CD4-positive, alpha-beta T cell (primary cell): ENCODE results near the gene SYT3. TPM values are rescaled to one million over a fixed set of nuclear protein-coding genes. Genes with fewer than 3 reads are reported as not detected.

Experiments used
- ATAC-seq: fragments of 200-7000 bp; cut with Tn5 transposase; one replicate; pipeline ENCODE4 v1.10.0; 2022; ENCODE audit warnings: mild to moderate bottlenecking; ENCODE audit not compliant: poor library complexity
- CTCF ChIA-PET: fragments of 350-600 bp; sonication (Branson Sonifier 250); formaldehyde crosslinking; loops from one replicate; lab custom pipeline; 2021; ENCODE audit warnings: antibody characterized with exemption, inconsistent platforms; lab: Charles Lee
- POLR2A ChIA-PET: fragments of 350-600 bp; sonication (Branson Sonifier 250); formaldehyde crosslinking; loops from one replicate; lab custom pipeline; 2021; ENCODE audit warnings: antibody characterized with exemption, inconsistent platforms; lab: Charles Lee
- DNase-seq, 14 experiments: peaks; one replicate each; pipeline ENCODE4 v3.0.0-alpha.2; 2013 to 2020; ENCODE audit warnings: mixed read lengths in 2 of 14
- H3K27ac ChIP-seq, 2 donors: one replicate each; pipeline versions ENCODE4 v1.5.1 to v1.7.0; 2013; ENCODE audit warnings: low read length in 2 of 2, low read depth in 1 of 2, mild to moderate bottlenecking in 1 of 2
- H3K27me3 ChIP-seq, 2 experiments: 1 replicate in 1 of 2; 2 replicates in 1 of 2; pipeline versions ENCODE4 v1.6.1 to v1.7.0; 2013; ENCODE audit warnings: low read length in 2 of 2, control low read depth in 1 of 2, mild to moderate bottlenecking in 1 of 2, moderate library complexity in 1 of 2; ENCODE audit not compliant: insufficient read depth in 2 of 2, control insufficient read depth in 1 of 2
- H3K36me3 ChIP-seq: one replicate; pipeline ENCODE4 v1.6.1; 2013; ENCODE audit warnings: low read length, control low read depth; ENCODE audit not compliant: insufficient read depth
- H3K4me1 ChIP-seq: one replicate; pipeline ENCODE4 v1.6.1; 2013; ENCODE audit warnings: low read length, control low read depth; ENCODE audit not compliant: insufficient read depth
- H3K4me3 ChIP-seq: one replicate; pipeline ENCODE4 v1.5.1; 2013; ENCODE audit warnings: mild to moderate bottlenecking, low read length, moderate library complexity
- H3K9me3 ChIP-seq, 2 experiments: 1 replicate in 1 of 2; 2 replicates in 1 of 2; pipeline versions ENCODE4 v1.6.1 to v1.7.0; 2013; ENCODE audit warnings: low read length in 2 of 2, mild to moderate bottlenecking in 2 of 2, control low read depth in 1 of 2, moderate library complexity in 1 of 2; ENCODE audit not compliant: control insufficient read depth in 1 of 2, insufficient read depth in 1 of 2
- H3K27ac Mint-ChIP-seq: one replicate; pipeline ENCODE4 v1.8.0; 2020; ENCODE audit warnings: mixed read lengths
- H3K27me3 Mint-ChIP-seq: one replicate; pipeline ENCODE4 v1.8.0; 2021; ENCODE audit warnings: mixed read lengths
- H3K36me3 Mint-ChIP-seq: one replicate; pipeline ENCODE4 v1.8.0; 2021; ENCODE audit warnings: low read depth, mixed read lengths
- H3K4me1 Mint-ChIP-seq: one replicate; pipeline ENCODE4 v1.8.0; 2021; ENCODE audit warnings: low read depth, mixed read lengths
- H3K4me3 Mint-ChIP-seq: one replicate; pipeline ENCODE4 v1.8.0; 2020; ENCODE audit warnings: mild to moderate bottlenecking, mixed read lengths
- H3K9me3 Mint-ChIP-seq: one replicate; pipeline ENCODE4 v1.8.0; 2020; ENCODE audit warnings: mixed read lengths
- intact Hi-C, 2 experiments: fragments of 100-400 bp; cut with DNase I in 1 of 2; cut with micrococcal nuclease in 1 of 2; formaldehyde crosslinking; loops; one replicate each; pipeline versions ENCODE4 v1.15.1 to v1.9.0; 2023 to 2025; cut with DNase I, micrococcal nuclease
- total RNA-seq, 174 experiments: library from RNA in 2 of 174; stranded (reverse) in 2 of 174; gene quantifications; one replicate each; pipeline ENCODE4 v1.2.3 and lab custom pipeline; 2021 to 2026
- TF ChIP-seq, protein P1 (sequence below): fragments of 200-600 bp; IDR thresholded peaks from one replicate; pipeline ENCODE4 v1.8.0; 2022; ENCODE audit warnings: antibody characterized with exemption, mild to moderate bottlenecking

The SYT3 gene
- total RNA-seq, 2 experiments from 2014 or later: not detected

DNA sequence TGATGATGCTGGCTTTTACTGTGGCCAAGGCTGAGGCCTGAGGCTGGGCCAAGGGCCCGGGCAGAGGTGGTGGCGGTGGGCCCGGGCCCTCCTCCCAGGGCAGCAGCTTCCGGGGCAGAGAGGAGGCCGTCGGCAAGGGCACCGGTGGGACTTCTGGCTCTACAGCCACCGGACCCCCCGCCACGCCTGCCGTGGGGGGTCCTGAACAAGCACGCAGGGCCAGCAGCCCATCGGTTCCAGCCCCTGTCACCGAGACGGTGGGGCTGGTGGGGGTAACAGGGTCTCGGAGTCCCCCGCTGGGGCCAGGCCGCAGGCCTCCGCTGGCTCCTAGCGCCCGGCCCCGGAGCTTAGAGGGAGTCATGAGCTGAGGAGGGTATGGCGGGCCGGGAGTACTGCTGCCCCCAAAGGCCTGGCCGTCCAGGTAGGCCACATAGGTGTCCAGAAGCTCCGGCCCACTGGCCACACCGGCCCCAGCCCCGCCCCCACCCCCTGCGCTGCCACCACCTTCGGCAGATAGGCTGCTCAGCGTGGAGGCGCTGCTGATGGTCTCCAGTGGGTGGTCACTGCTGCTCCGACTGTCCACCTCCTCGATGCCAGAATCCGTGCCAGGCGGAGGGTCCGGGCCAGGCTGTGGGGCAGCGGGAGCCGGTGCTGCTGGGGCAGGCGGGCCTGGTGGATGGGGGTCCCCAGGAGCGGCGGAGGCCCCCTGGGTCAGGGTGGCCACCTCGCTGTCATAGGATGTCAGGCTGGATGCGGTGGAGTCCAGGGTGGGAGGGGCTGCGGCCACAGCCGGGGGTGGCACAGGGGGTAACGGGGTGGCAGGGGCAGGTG lies 26.9 kb upstream of the SYT3 start:
- Histone ChIP-seq H3K9me3 (peaks cover 0 to 35% of the 10 kb centered on the region in 2 experiments), H3K36me3 (no peaks in the 10 kb centered on the region), H3K4me1 (peaks cover 4% of the 10 kb centered on the region), H3K4me3 (no peak overlapping the region), H3K27me3 (peaks cover 37 to 73% of the 10 kb centered on the region in 2 experiments), H3K27ac (no peak overlapping the region)
- H3K4me1 Mint-ChIP-seq: peaks cover 3% of the 10 kb centered on the region
- H3K27me3 Mint-ChIP-seq: peaks cover 58% of the 10 kb centered on the region
- intact Hi-C loops: no loop called here
- ATAC-seq (no peak), DNase-seq (no peak)
- CTCF ChIA-PET: no interaction called here
- H3K9me3 Mint-ChIP-seq: no peaks in the 10 kb centered on the region
- no peak overlapping the region for H3K27ac Mint-ChIP-seq
- H3K36me3 Mint-ChIP-seq: no peaks in the 10 kb centered on the region
- POLR2A ChIA-PET: no interaction called here
- TF ChIP-seq, protein P1, sequence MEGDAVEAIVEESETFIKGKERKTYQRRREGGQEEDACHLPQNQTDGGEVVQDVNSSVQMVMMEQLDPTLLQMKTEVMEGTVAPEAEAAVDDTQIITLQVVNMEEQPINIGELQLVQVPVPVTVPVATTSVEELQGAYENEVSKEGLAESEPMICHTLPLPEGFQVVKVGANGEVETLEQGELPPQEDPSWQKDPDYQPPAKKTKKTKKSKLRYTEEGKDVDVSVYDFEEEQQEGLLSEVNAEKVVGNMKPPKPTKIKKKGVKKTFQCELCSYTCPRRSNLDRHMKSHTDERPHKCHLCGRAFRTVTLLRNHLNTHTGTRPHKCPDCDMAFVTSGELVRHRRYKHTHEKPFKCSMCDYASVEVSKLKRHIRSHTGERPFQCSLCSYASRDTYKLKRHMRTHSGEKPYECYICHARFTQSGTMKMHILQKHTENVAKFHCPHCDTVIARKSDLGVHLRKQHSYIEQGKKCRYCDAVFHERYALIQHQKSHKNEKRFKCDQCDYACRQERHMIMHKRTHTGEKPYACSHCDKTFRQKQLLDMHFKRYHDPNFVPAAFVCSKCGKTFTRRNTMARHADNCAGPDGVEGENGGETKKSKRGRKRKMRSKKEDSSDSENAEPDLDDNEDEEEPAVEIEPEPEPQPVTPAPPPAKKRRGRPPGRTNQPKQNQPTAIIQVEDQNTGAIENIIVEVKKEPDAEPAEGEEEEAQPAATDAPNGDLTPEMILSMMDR: no peak
- H3K4me3 Mint-ChIP-seq: no peak overlapping the region

DNA sequence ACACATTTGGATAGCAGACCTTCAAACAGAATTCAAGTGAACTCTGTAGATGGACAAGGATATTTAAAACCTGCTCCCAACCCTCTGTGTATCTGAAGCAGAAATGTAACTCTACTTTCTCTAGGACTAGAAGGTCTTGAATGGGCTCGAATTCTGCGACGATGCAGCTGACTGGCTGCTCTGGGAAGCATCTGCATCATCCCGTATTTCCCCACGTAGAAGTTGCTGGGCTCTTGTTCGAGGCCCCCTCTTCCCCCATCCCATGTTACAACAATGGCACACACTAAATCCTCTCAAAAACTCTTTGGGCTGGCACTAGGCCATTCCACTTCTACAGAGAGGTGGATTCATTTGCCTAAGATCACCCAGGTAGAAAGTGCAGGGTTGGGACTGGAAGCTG lies 24.5 kb upstream of the SYT3 start:
- no peaks in the 10 kb centered on the region for H3K36me3 ChIP-seq
- peaks cover 0 to 45% of the 10 kb centered on the region in 2 experiments for H3K9me3 ChIP-seq
- no peak overlapping the region for H3K4me3 ChIP-seq
- POLR2A ChIA-PET: no interaction called here
- Mint-ChIP-seq H3K36me3 (no peaks in the 10 kb centered on the region), H3K4me1 (peaks cover 2% of the 10 kb centered on the region), H3K27ac (no peak overlapping the region), H3K4me3 (no peak overlapping the region), H3K27me3 (peaks cover 50% of the 10 kb centered on the region), H3K9me3 (no peaks in the 10 kb centered on the region)
- ATAC-seq (no peak), DNase-seq (no peak)
- CTCF ChIA-PET: no interaction called here
- H3K27me3 ChIP-seq: peaks cover 31 to 63% of the 10 kb centered on the region in 2 experiments
- no peak overlapping the region for H3K27ac ChIP-seq
- H3K4me1 ChIP-seq: peaks cover 5% of the 10 kb centered on the region
- TF ChIP-seq, protein P1: no peak
- intact Hi-C loops: no loop called here

DNA sequence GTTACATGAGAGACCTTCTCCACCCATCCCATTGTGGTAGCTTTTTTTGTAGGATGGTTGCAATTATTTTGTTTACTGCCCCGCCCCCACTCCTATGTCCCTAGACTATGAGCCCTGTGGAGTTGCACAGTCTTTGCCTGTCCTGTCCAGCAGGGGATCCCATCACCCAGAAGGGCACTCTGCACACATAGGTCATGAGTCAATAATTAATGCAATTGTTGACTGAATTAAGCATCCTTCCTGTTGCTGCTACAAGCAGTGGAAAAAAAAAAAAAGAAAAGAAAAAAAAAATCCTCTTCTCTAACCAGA lies 23.8 kb upstream of the SYT3 start:
- Histone ChIP-seq H3K9me3 (peaks cover 0 to 48% of the 10 kb centered on the region in 2 experiments), H3K4me1 (peaks cover 12% of the 10 kb centered on the region), H3K36me3 (no peaks in the 10 kb centered on the region), H3K4me3 (no peak overlapping the region), H3K27me3 (peaks cover 31 to 68% of the 10 kb centered on the region in 2 experiments), H3K27ac (no peak overlapping the region)
- intact Hi-C loops: no loop called here
- DNase-seq (no peak), ATAC-seq (no peak)
- H3K27me3 Mint-ChIP-seq: peaks cover 51% of the 10 kb centered on the region
- no peak overlapping the region for H3K27ac Mint-ChIP-seq
- H3K4me1 Mint-ChIP-seq: peaks cover 4% of the 10 kb centered on the region
- H3K36me3 Mint-ChIP-seq: no peaks in the 10 kb centered on the region
- CTCF ChIA-PET: no interaction called here
- POLR2A ChIA-PET: no interaction called here
- TF ChIP-seq, protein P1: no peak
- no peak overlapping the region for H3K4me3 Mint-ChIP-seq
- H3K9me3 Mint-ChIP-seq: no peaks in the 10 kb centered on the region
